Hepatocyte (in vitro differentiated cells): ENCODE results near the gene PCBP3. TPM values are rescaled to one million over a fixed set of nuclear protein-coding genes. Genes with fewer than 3 reads are reported as not detected.

Experiments
- DNase-seq: peaks from one replicate; pipeline ENCODE4 v3.0.0-alpha.2; 2016; ENCODE audit warnings: low spot score
- H2AFZ ChIP-seq: fragments of 200-600 bp; sonication (generic); 2 replicates; pipeline ENCODE4 v1.6.0; 2016; ENCODE audit warnings: antibody characterized with exemption, mild to moderate bottlenecking
- H3K27ac ChIP-seq: fragments of 200-600 bp; sonication (generic); 2 replicates; pipeline ENCODE4 v1.5.1; 2016; ENCODE audit warnings: mild to moderate bottlenecking
- H3K27me3 ChIP-seq: fragments of 200-600 bp; sonication (generic); 2 replicates; pipeline ENCODE4 v1.6.1; 2016
- H3K36me3 ChIP-seq: fragments of 200-600 bp; sonication (generic); replicated peaks from 2 replicates; pipeline ENCODE4 v1.5.1; 2016; ENCODE audit warnings: low read depth; ENCODE audit not compliant: insufficient read depth
- H3K4me1 ChIP-seq: fragments of 200-600 bp; sonication (generic); 2 replicates; pipeline ENCODE4 v1.5.1; 2016; ENCODE audit warnings: mild to moderate bottlenecking, moderate library complexity; ENCODE audit not compliant: insufficient read depth
- H3K4me2 ChIP-seq: fragments of 200-600 bp; sonication (generic); 2 replicates; pipeline ENCODE4 v1.6.0; 2016
- H3K4me3 ChIP-seq: fragments of 200-600 bp; sonication (generic); 2 replicates; pipeline ENCODE4 v1.5.1; 2016; ENCODE audit warnings: mild to moderate bottlenecking
- H3K79me2 ChIP-seq: fragments of 200-600 bp; sonication (generic); 2 replicates; pipeline ENCODE4 v1.6.0; 2017; ENCODE audit warnings: mild to moderate bottlenecking
- H3K9me2 ChIP-seq: fragments of 200-600 bp; sonication (generic); replicated peaks from 2 replicates; pipeline ENCODE4 v1.6.0; 2017; ENCODE audit warnings: mild to moderate bottlenecking; ENCODE audit not compliant: insufficient read depth
- H3K9me3 ChIP-seq: fragments of 200-600 bp; sonication (generic); 2 replicates; pipeline ENCODE4 v1.5.1; 2016; ENCODE audit warnings: low read depth, mild to moderate bottlenecking
- H4K20me1 ChIP-seq: fragments of 200-600 bp; sonication (generic); 2 replicates; pipeline ENCODE4 v1.6.0; 2016; ENCODE audit warnings: mild to moderate bottlenecking; ENCODE audit not compliant: insufficient read depth, poor library complexity, severe bottlenecking
- EZH2 ChIP-seq: fragments of 200-600 bp; sonication (generic); IDR thresholded peaks from 2 replicates; pipeline ENCODE4 v1.6.1; 2016; ENCODE audit warnings: antibody characterized with exemption, mild to moderate bottlenecking, borderline replicate concordance
- EZH2phosphoT487 ChIP-seq: fragments of 200-600 bp; sonication (generic); IDR thresholded peaks from one replicate; pipeline ENCODE4 v1.6.1; 2018; ENCODE audit warnings: antibody characterized with exemption, mild to moderate bottlenecking, low read depth, moderate library complexity; ENCODE audit not compliant: unreplicated experiment, severe bottlenecking
- WGBS: methylation state at CpG from one replicate; pipeline ENCODE4 v1.1.6; 2016; ENCODE audit warnings: low lambda C conversion rate; ENCODE audit errors: missing lambda C conversion rate; 5-methylcytosine and 5-hydroxymethylcytosine counted together
- polyA plus RNA-seq: library from polyadenylated mRNA; unstranded; fragments of >200 nt; fragmentation: Nextera tagmentation; extraction: Ambion mirVana; gene quantifications from 2 replicates; pipeline ENCODE4 v1.2.1, GENCODE V29; 2016
- total RNA-seq: library from RNA; depleted of rRNA; stranded (reverse); fragments of >200 nt; gene quantifications from 2 replicates; pipeline ENCODE4 v1.2.3, GENCODE V29; 2014
- TF ChIP-seq, protein P1 (sequence below): fragments of 200-600 bp; sonication (generic); IDR thresholded peaks from 2 replicates; pipeline ENCODE4 v1.5.1; 2016; ENCODE audit warnings: antibody characterized with exemption, mild to moderate bottlenecking; ENCODE audit not compliant: poor library complexity

The PCBP3 gene
- total and polyA plus RNA-seq, 2 experiments from 2014 or later, result 3.1 to 8.8 TPM

GRCh38 chr21:45990741-45991605 lies 347.4 kb downstream of the PCBP3 start:
- H3K9me3 ChIP-seq, result no peaks in the 10 kb centered on the region
- H3K4me3 ChIP-seq, result no peak overlapping the region
- no peaks in the 10 kb centered on the region for H3K79me2 ChIP-seq
- no peak overlapping the region for H2AFZ ChIP-seq
- no peak overlapping the region for H3K27ac ChIP-seq
- H3K4me1 ChIP-seq, result peaks cover 11% of the 10 kb centered on the region
- H3K36me3 ChIP-seq, result no peaks in the 10 kb centered on the region
- no peak overlapping the region for H3K4me2 ChIP-seq
- H3K27me3 ChIP-seq, result no peaks in the 10 kb centered on the region
- WGBS, result 93% methylated on average over 29 of the region's 45 CpGs
- TF ChIP-seq EZH2phosphoT487 (no peak), EZH2 (no peak)
- TF ChIP-seq, protein P1, sequence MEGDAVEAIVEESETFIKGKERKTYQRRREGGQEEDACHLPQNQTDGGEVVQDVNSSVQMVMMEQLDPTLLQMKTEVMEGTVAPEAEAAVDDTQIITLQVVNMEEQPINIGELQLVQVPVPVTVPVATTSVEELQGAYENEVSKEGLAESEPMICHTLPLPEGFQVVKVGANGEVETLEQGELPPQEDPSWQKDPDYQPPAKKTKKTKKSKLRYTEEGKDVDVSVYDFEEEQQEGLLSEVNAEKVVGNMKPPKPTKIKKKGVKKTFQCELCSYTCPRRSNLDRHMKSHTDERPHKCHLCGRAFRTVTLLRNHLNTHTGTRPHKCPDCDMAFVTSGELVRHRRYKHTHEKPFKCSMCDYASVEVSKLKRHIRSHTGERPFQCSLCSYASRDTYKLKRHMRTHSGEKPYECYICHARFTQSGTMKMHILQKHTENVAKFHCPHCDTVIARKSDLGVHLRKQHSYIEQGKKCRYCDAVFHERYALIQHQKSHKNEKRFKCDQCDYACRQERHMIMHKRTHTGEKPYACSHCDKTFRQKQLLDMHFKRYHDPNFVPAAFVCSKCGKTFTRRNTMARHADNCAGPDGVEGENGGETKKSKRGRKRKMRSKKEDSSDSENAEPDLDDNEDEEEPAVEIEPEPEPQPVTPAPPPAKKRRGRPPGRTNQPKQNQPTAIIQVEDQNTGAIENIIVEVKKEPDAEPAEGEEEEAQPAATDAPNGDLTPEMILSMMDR, result no peak
- no peak for DNase-seq
- H3K9me2 ChIP-seq, result no peaks in the 10 kb centered on the region
- no peaks in the 10 kb centered on the region for H4K20me1 ChIP-seq

DNA sequence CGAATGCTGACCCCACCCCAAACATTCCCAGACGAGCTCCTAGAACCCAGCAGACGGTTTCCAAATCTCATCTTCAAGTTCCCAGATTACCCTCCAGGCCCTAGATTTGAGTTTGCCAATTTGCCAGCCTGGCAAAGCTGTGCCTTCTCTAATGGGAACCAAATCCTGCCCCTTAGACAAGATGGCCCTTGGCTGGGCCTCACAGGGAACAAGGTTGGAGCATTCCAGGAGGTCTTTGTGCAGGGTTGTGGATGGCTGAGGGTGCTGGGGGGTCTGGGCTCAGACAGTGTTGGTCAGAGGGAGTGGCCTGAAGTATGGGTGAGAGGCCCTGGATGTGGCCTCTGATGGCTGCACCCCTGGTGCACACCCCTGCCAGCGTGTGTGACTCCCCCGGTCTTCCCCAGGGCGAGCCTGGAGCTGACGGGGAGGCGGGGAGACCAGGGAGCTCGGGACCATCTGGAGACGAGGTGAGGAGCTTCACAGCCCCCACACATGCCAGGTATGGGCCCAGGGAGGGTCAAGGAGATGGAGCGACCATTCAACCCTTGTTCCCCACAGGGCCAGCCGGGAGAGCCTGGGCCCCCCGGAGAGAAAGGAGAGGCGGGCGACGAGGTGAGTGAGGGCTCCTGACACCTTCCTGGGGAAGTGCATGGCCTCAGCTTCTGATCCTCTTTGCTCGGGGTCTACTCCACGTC lies 348.2 kb downstream of the PCBP3 start:
- no peaks in the 10 kb centered on the region for H3K9me3 ChIP-seq
- no peaks in the 10 kb centered on the region for H4K20me1 ChIP-seq
- H3K4me3 ChIP-seq, result no peak overlapping the region
- H3K27me3 ChIP-seq, result no peaks in the 10 kb centered on the region
- DNase-seq, result no peak
- H2AFZ ChIP-seq, result no peak overlapping the region
- no peaks in the 10 kb centered on the region for H3K9me2 ChIP-seq
- H3K4me2 ChIP-seq, result no peak overlapping the region
- H3K4me1 ChIP-seq, result peaks cover 11% of the 10 kb centered on the region
- TF ChIP-seq, protein P1, result no peak
- no peak for TF ChIP-seq EZH2phosphoT487
- TF ChIP-seq EZH2, result no peak
- 90% methylated on average over 17 of the region's 18 CpGs for WGBS
- no peak overlapping the region for H3K27ac ChIP-seq
- H3K79me2 ChIP-seq, result no peaks in the 10 kb centered on the region
- no peaks in the 10 kb centered on the region for H3K36me3 ChIP-seq

Other genes starting within 250 kb of the PCBP3 start
- gene COL18A1, start 238.6 kb upstream of the PCBP3 start, total RNA-seq, result 67.3 and 97.1 TPM in 2 replicates
- 140 and 178 TPM in 2 replicates for gene COL18A1, start 238.6 kb upstream of the PCBP3 start, polyA plus RNA-seq
- 4.0 and 7.7 TPM in 2 replicates for gene SLC19A1, start 101.3 kb upstream of the PCBP3 start, total RNA-seq
- 16.1 and 24.8 TPM in 2 replicates for gene SLC19A1, start 101.3 kb upstream of the PCBP3 start, polyA plus RNA-seq